GM13976 (cell line): Measurements from ENCODE around the gene CPA1.

ENCODE experiments used
- DNase-seq: peaks from one replicate; pipeline ENCODE4 v3.0.0; 2012; ENCODE audit warnings: low spot score
- in situ Hi-C: fragments of 300-500 bp; cut with MboI; formaldehyde crosslinking; loops from one replicate; pipeline ENCODE4 v1.12.0; 2022; ENCODE audit warnings: low sequenced_read_pairs, mixed read lengths, inconsistent platforms; ENCODE audit not compliant: unreplicated experiment
- TF ChIP-seq, protein P1 (sequence below): IDR thresholded peaks from 2 replicates; pipeline ENCODE4 v1.5.1; 2012; ENCODE audit warnings: borderline replicate concordance, mild to moderate bottlenecking; ENCODE audit not compliant: insufficient read depth; ENCODE audit errors: extremely low read depth, missing control alignments, control extremely low read depth

The CPA1 gene

DNA sequence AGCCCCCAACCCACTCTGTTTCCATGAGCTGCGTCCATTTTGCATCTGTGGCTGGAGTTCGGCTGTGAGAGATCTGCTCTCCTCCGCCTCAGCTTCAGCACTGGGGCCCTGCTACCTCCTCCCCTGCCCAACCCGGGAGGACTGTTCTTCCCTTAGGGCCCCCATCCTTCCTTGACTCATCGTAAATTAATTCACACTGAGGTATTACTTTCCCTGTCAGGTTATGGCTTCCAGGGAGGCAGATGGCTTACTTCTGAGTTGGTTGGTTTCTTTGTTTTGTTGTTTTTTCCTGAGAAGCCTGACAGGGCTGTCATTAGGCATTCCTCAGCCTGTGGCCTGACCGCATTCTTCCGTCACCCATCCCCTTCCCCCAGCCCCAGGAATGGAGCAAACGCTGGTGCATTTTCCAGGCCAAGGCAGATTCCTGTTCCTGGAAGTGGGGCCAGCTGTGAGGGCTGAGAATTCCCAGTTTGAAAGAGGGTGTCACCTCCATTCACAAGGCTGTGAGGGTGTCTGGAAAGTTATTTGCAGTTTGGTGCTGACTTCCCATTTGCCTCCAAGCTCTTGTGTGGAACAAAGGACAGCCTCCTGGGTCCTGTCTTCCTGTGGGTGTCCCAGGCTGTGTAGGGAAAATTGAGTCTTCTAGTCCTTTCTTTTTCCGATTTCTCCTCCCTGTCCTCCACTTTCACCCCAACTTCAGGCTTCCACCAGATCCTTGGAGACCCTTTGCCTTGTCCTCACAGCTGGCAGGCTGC lies 24.0 kb upstream of the CPA1 start:
- in situ Hi-C loops = no loop called here
- no peak for DNase-seq
- TF ChIP-seq, protein P1, sequence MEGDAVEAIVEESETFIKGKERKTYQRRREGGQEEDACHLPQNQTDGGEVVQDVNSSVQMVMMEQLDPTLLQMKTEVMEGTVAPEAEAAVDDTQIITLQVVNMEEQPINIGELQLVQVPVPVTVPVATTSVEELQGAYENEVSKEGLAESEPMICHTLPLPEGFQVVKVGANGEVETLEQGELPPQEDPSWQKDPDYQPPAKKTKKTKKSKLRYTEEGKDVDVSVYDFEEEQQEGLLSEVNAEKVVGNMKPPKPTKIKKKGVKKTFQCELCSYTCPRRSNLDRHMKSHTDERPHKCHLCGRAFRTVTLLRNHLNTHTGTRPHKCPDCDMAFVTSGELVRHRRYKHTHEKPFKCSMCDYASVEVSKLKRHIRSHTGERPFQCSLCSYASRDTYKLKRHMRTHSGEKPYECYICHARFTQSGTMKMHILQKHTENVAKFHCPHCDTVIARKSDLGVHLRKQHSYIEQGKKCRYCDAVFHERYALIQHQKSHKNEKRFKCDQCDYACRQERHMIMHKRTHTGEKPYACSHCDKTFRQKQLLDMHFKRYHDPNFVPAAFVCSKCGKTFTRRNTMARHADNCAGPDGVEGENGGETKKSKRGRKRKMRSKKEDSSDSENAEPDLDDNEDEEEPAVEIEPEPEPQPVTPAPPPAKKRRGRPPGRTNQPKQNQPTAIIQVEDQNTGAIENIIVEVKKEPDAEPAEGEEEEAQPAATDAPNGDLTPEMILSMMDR = no peak

DNA sequence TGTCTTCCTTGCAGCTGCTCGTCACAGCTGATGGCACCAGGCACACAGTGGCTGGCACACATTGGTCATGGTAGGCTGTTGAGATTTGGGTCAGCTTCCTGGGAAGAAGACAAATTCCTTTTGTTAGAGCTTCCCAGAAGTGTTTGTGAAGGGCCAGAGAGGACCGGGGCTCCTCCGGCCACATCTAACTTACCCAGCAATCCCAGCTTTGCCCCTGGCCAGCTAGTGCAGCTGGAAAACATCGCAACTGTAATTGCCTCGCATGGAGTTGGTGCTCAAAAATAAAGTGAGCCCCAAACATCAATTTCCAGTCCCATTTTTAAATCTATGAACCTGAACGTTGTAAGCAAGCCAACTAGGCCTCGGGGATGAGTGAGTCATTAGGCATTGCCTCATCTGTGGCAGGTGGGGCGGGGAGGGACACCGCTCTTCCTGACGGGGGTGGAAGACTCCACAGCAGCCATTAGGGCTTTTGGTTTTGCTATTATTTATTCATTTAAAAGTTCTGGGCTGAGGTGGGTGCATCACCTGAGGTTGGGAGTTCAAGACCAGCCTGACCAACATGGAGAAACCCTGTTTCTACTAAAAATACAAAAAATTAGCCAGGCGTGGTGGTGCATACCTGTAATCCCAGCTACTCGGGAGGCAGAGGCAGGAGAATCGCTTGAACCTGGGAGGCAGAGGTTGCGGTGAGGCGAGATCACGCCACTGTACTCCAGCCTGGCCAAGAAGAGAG lies 23.2 kb upstream of the CPA1 start:
- no peak for DNase-seq
- TF ChIP-seq, protein P1 = no peak
- in situ Hi-C loops = no loop called here

DNA sequence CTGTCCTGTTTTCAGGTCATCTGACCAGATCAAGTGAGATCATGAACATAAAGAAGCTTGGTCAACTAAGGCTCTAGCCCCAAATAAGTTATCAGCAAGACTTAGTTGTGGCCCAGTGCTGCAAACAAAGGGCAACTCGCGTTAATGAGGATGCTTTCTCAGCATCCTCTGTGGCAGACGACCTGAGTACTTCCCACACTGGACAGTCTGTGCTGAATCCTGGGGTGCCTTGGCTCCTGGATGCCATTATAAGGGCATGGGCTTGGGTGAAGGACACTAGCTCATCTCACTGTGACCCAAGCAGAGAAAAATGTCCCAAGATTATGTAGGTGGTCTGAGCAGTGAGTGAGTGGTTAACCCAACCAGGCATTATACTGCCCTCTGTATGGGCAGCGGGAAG lies 21.8 kb upstream of the CPA1 start:
- TF ChIP-seq, protein P1 = no peak
- no peak for DNase-seq
- in situ Hi-C loops = no loop called here

DNA sequence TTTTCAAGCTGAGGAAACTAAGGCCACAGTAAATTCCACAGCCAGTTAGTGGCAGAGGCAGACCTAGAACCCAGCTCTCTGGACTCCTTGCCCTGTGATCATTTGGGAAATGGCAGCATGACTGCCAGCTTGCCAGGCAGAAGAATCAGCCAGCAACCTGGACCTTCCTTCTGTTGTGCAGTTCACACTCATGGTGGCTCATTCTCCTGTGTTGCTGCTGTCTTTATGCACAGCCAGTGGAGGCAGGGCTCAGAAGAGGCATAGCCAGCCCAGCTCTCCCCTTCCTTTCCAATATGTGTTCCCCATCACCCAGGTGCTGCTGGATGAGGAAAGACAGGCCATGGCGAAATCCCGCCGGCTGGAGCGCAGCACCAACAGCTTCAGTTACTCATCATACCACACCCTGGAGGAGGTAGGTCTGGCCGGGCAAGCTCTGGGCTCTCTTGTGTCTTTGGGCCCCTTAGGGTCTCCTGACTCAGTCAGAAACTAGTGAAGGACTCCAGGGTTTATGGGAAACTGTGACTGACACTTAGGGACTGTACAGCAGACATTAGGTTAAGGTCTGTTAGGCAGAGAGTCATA lies 20.9 kb upstream of the CPA1 start:
- in situ Hi-C loops = no loop called here
- DNase-seq = no peak
- TF ChIP-seq, protein P1 = no peak

DNA sequence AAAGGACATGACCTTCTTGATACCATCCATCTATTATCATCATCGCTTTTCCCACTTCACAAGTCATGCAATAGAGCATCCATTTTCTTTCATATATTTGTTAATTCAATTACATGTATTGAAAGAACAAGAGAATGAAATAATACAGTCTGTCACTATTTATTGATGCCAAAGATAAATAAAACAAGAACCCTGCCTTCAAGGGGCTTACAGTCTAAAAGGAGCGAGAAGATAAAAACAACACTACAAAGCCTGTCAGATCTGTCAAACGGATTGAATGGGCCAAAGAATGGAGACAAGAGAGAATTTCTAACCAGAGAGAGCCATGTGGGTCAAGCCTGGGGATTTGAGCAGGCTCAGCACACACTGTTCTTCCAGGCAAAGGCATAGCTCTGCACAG lies 19.8 kb upstream of the CPA1 start:
- TF ChIP-seq, protein P1 = no peak
- in situ Hi-C loops = no loop called here
- no peak for DNase-seq

DNA sequence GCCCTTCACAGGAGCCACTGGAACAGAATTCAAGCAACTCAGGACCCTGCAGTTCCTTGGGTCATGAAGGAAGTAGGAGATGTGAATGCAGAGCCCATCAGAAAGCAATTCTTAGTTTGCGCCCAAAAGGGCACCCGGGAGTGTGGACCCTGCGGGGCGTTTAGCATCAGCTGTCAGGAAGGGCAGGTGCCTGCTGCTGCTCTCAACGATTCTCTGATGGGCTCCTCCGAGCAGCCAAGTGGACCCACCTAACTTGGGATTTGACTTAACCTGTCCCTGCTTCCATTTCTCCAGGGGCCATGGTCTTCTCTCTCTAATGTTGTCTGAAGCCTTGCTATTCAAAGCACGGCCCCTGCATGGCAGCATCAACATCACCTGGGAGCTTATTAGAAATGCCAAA lies 18.6 kb upstream of the CPA1 start:
- no peak for DNase-seq
- in situ Hi-C loops = no loop called here
- TF ChIP-seq, protein P1 = no peak
